RWPE2 (cell line): Measurements from ENCODE around the gene SOS1.

ENCODE experiments used
- ATAC-seq: fragments of 200-7000 bp; cut with Tn5 transposase; 3 replicates; pipeline ENCODE4 v1.9.1; 2021; ENCODE audit warnings: low read depth
- DNase-seq: peaks from one replicate; pipeline ENCODE4 v3.0.0-alpha.2; 2020; ENCODE audit warnings: low spot score
- H3K27ac ChIP-seq: fragments of 450-650 bp; 2 replicates; pipeline ENCODE4 v1.5.1; 2017; ENCODE audit warnings: mild to moderate bottlenecking; ENCODE audit not compliant: poor library complexity, severe bottlenecking
- H3K27me3 ChIP-seq: fragments of 250-450 bp; sonication (Bioruptor Pico); 2 replicates; pipeline ENCODE4 v1.5.1; 2021; ENCODE audit warnings: mild to moderate bottlenecking, moderate library complexity; ENCODE audit not compliant: insufficient read depth, poor library complexity, severe bottlenecking
- H3K36me3 ChIP-seq: fragments of 250-450 bp; sonication (Bioruptor Pico); 2 replicates; pipeline ENCODE4 v1.5.1; 2020; ENCODE audit warnings: low read depth, mild to moderate bottlenecking, moderate library complexity
- H3K4me1 ChIP-seq: fragments of 250-450 bp; sonication (Bioruptor Pico); 2 replicates; pipeline ENCODE4 v1.5.1; 2021; ENCODE audit warnings: mild to moderate bottlenecking, moderate library complexity; ENCODE audit not compliant: insufficient read depth, poor library complexity, severe bottlenecking
- H3K4me3 ChIP-seq: fragments of 250-450 bp; sonication (Bioruptor Pico); 2 replicates; pipeline ENCODE4 v1.5.1; 2021; ENCODE audit warnings: mild to moderate bottlenecking, moderate library complexity; ENCODE audit not compliant: severe bottlenecking
- H3K9me3 ChIP-seq: fragments of 250-450 bp; sonication (Bioruptor Pico); 2 replicates; pipeline ENCODE4 v1.5.1; 2021; ENCODE audit warnings: mild to moderate bottlenecking, moderate library complexity; ENCODE audit not compliant: severe bottlenecking
- CTCF ChIP-seq: fragments of 450-650 bp; IDR thresholded peaks from one replicate; pipeline ENCODE4 v1.5.1; 2017; ENCODE audit warnings: mild to moderate bottlenecking, moderate library complexity; ENCODE audit not compliant: poor library complexity, severe bottlenecking

The SOS1 gene

GRCh38 chr2:38957972-38958371, 162.9 kb downstream of the SOS1 start:
- DNase-seq (no peak), ATAC-seq (no peak)
- H3K4me3 ChIP-seq = no peak overlapping the region
- no peak overlapping the region for H3K27ac ChIP-seq
- no peak for TF ChIP-seq CTCF
- no peaks in the 10 kb centered on the region for H3K27me3 ChIP-seq
- H3K36me3 ChIP-seq = no peaks in the 10 kb centered on the region
- no peaks in the 10 kb centered on the region for H3K4me1 ChIP-seq
- H3K9me3 ChIP-seq = no peaks in the 10 kb centered on the region

- H3K4me1 ChIP-seq = no peaks in the 10 kb centered on the region
- DNase-seq = no peak
- no peak for ATAC-seq
- H3K4me3 ChIP-seq = no peak overlapping the region
- H3K9me3 ChIP-seq = no peaks in the 10 kb centered on the region
- no peak overlapping the region for H3K27ac ChIP-seq
- no peaks in the 10 kb centered on the region for H3K36me3 ChIP-seq
- no peak for TF ChIP-seq CTCF
- no peaks in the 10 kb centered on the region for H3K27me3 ChIP-seq
These were observed 169.1 kb downstream of the SOS1 start for GRCh38 chr2:38951766-38952165.

GRCh38 chr2:38948995-38949394, 171.9 kb downstream of the SOS1 start:
- no peaks in the 10 kb centered on the region for H3K4me1 ChIP-seq
- H3K9me3 ChIP-seq = no peaks in the 10 kb centered on the region
- H3K27ac ChIP-seq = no peak overlapping the region
- no peak overlapping the region for H3K4me3 ChIP-seq
- ATAC-seq (no peak), DNase-seq (no peak)
- H3K36me3 ChIP-seq = no peaks in the 10 kb centered on the region
- TF ChIP-seq CTCF = no peak
- no peaks in the 10 kb centered on the region for H3K27me3 ChIP-seq

GRCh38 chr2:38948387-38948882, 172.4 kb downstream of the SOS1 start:
- Histone ChIP-seq H3K9me3 (no peaks in the 10 kb centered on the region), H3K36me3 (no peaks in the 10 kb centered on the region), H3K27me3 (no peaks in the 10 kb centered on the region), H3K27ac (no peak overlapping the region), H3K4me1 (no peaks in the 10 kb centered on the region), H3K4me3 (no peak overlapping the region)
- no peak for TF ChIP-seq CTCF
- DNase-seq (no peak), ATAC-seq (no peak)

GRCh38 chr2:38947241-38948239, 173.3 kb downstream of the SOS1 start:
- Histone ChIP-seq H3K4me3 (no peak overlapping the region), H3K4me1 (no peaks in the 10 kb centered on the region), H3K27ac (no peak overlapping the region), H3K27me3 (no peaks in the 10 kb centered on the region), H3K9me3 (no peaks in the 10 kb centered on the region), H3K36me3 (no peaks in the 10 kb centered on the region)
- ATAC-seq = peak; percentile 92
- no peak for DNase-seq
- peak; percentile 86 for TF ChIP-seq CTCF
